K562 (cell line): ENCODE measurements around the gene SPEF1. TPM values are rescaled to one million over a fixed set of nuclear protein-coding genes. Genes with fewer than 3 reads are reported as not detected.
A peak's percentile ranks its signal among the peaks of the same experiment; 100 is the strongest.

ENCODE experiments used
- FOXK2 ChIP-seq, 2 experiments: fragments of 450-650 bp; IDR thresholded peaks in 1 of 2; conservative IDR thresholded peaks in 1 of 2; 2 replicates each; pipeline ENCODE4 v1.6.1; 2016; ENCODE audit warnings: low read depth in 2 of 2, mild to moderate bottlenecking in 1 of 2
- MEF2A ChIP-seq: IDR thresholded peaks from 2 replicates; pipeline ENCODE4 v1.6.1; 2011; ENCODE audit warnings: low read depth, mild to moderate bottlenecking, low read length, moderate library complexity; ENCODE audit not compliant: control insufficient read depth
- MGA ChIP-seq: fragments of 450-650 bp; IDR thresholded peaks from 2 replicates; pipeline ENCODE4 v1.6.1; 2016; ENCODE audit warnings: mild to moderate bottlenecking, moderate library complexity
- PHF8 ChIP-seq: fragments of 200-600 bp; sonication (generic); IDR thresholded peaks from 2 replicates; pipeline ENCODE4 v1.6.1; 2012; ENCODE audit warnings: mixed run types, mild to moderate bottlenecking, inconsistent platforms, low read length, moderate library complexity, borderline replicate concordance
- SAFB ChIP-seq: fragments of 200-400 bp; formaldehyde crosslinking; IDR thresholded peaks from 2 replicates; pipeline ENCODE4 v1.6.1; 2017; ENCODE audit warnings: low read depth, low read length, borderline replicate concordance
- TAF9B ChIP-seq: fragments of 450-650 bp; IDR thresholded peaks from 2 replicates; pipeline ENCODE4 v1.6.1; 2018; ENCODE audit warnings: mild to moderate bottlenecking; ENCODE audit not compliant: partially characterized antibody
- ZNF12 ChIP-seq: sonication (generic); formaldehyde crosslinking; IDR thresholded peaks from 2 replicates; pipeline ENCODE4 v1.4.0; 2020; ENCODE audit warnings: mild to moderate bottlenecking, missing genetic modification reagents
- ZNF707 ChIP-seq: fragments of 250-450 bp; sonication (Bioruptor Pico); conservative IDR thresholded peaks from 2 replicates; pipeline ENCODE4 v1.8.0; 2022; ENCODE audit warnings: inconsistent platforms, mild to moderate bottlenecking, moderate library complexity
- polyA plus RNA-seq, 8 experiments: library from polyadenylated mRNA; depleted of rRNA in 4 of 8; stranded (reverse) in 5 of 8; unstranded in 3 of 8; fragments of >200 nt; fragmentation: Nextera tagmentation in 2 of 8; fragmentation: Illumina TruSeq in 1 of 8; extraction: Ambion mirVana in 2 of 8; extraction: Trizol in 1 of 8; gene quantifications; 2 replicates each; pipeline versions ENCODE4 v1.2.1 to v1.2.3, GENCODE V29; 2011 to 2014; ENCODE audit warnings: inconsistent platforms in 1 of 8, missing spikeins in 1 of 8
- total RNA-seq, 7 experiments: library from RNA; depleted of rRNA in 6 of 7; stranded (reverse); fragments of >200 nt in 6 of 7; fragmentation: Illumina TruSeq in 2 of 7; extraction: Trizol in 2 of 7; gene quantifications; 2 replicates each; pipeline versions ENCODE4 v1.2.1 to v1.2.3, GENCODE V29; 2011 to 2021; ENCODE audit warnings: low replicate concordance in 1 of 7

Gene SPEF1
- total and polyA plus RNA-seq, 9 of the 15 experiments (the other 6 are each of a cell fraction or from before 2014, with no cell fraction given), result not detected

- TF ChIP-seq MGA (no peak), FOXK2 (conservative IDR thresholded peaks at IDR 0.05 in 1 of 2, IDR thresholded peaks at IDR 0.05 in 1 of 2; ENCODE audit: low read depth in 2 of 2) (no peak), ZNF12 (0 out of 2 replicates have a peak, but pooled peaks have one; percentile 26), TAF9B (no peak), SAFB (no peak), PHF8 (no peak), ZNF707 (no peak), MEF2A (no peak)
These were observed 12.7 kb downstream of the SPEF1 start (continued) for GRCh38 chr20:3768342-3769130.
